OCI-LY7 (cell line): ENCODE results near the gene PFKFB3.
"Not testable (repeated sequence)": the region's sequence is repeated elsewhere in the genome, so short reads cannot be mapped to it uniquely, and the experiment has no call there.

Experiments
- CTCF ChIP-seq: fragments of 200-600 bp; sonication (generic); conservative IDR thresholded peaks from 2 replicates; pipeline ENCODE4 v1.5.1; 2014; ENCODE audit warnings: mild to moderate bottlenecking, antibody characterized with exemption, low read length, moderate library complexity, mixed read lengths
- EZH2phosphoT487 ChIP-seq: fragments of 200-600 bp; sonication (generic); IDR thresholded peaks from 2 replicates; pipeline ENCODE4 v1.6.1; 2018; ENCODE audit warnings: low read depth, borderline replicate concordance, mild to moderate bottlenecking, mixed run types, antibody characterized with exemption, low read length, moderate library complexity, mixed read lengths

GRCh38 chr10:6196524-6196923 lies 6.2 kb upstream of the PFKFB3 start:
- TF ChIP-seq CTCF, EZH2phosphoT487: not testable (repeated sequence)
